GM19438 (cell line): ENCODE measurements around the gene S1PR1.
"Not testable (repeated sequence)": the region's sequence is repeated elsewhere in the genome, so short reads cannot be mapped to it uniquely, and the experiment has no call there.

Experiments used
- ATAC-seq: cut with Tn5 transposase; IDR thresholded peaks from one replicate; pipeline ENCODE4 v1.9.1; 2021; ENCODE audit warnings: low read depth; ENCODE audit not compliant: unreplicated experiment

S1PR1 gene

GRCh38 chr1:101219924-101220870, 16.6 kb upstream of the S1PR1 start:
- no peak for ATAC-seq

GRCh38 chr1:101220906-101221305, 15.9 kb upstream of the S1PR1 start:
- ATAC-seq: no peak

GRCh38 chr1:101221945-101222429, 14.8 kb upstream of the S1PR1 start:
- ATAC-seq: peak; percentile 96

DNA sequence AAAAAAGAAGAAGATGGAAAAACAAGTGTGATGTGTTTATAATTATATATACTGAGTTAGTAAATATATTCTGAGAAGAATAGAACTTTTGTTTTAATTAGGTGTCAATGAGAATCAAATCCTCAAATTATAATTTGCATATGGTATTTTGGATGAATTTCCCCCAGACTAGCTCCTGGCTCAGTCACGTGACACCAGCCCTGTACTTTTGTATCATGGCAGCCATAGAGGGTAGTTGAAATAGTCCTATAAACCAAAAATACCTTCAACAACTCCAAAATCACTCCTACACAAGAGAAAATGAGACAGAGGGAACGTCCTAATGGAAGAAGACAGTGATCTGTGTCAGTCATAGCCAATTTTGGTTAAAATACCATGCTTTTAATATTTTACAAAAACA, 9.0 kb upstream of the S1PR1 start:
- ATAC-seq: no peak

DNA sequence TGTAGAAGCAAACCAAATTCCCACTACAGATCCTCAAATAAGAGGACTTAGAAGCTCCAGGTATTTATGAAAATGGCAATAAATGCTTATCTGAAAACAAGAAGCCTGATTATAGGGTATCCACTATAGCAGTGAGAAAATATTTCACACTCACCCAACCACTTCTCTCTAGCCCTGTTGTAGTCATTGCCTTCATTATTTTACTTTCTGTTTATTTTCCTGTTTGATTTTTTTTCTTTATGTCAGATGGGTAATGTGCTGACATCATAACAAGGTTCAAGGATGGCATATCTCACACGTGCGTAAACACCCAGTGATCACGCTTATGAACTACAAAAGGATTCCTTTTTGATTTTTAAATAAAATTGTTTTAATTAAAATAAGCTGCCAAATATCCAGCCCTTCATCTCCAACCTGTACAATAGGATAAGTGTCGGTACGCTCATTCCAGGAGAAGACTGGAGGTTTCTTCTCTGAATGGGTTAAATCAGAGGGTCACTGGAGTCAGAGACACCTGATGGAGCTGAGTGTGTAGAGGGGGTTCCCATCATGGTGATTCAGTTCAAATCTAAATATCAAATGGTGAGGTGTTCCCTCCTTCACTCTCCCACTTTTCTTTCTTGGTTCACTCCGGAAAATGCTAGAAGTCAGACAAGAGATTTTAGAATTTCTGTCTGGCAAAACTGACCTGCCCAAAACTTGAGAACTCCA, 8.2 kb upstream of the S1PR1 start:
- ATAC-seq: no peak

DNA sequence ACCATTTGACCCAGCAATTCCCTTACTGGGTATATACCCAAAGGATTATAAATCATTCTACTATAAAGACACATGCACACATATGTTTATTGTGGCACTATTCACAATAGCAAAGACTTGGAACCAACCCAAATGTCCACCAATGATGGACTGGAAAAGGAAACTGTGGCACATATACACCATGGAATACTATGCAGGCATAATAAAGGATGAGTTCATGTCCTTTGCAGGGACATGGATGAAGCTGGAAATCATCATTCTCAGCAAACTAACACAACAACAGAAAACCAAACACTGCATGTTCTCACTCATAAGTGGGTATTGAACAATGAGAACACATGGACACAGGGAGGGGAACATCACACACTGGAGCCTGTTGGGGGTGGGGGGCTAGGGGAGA, 4.6 kb upstream of the S1PR1 start:
- not testable (repeated sequence) for ATAC-seq

DNA sequence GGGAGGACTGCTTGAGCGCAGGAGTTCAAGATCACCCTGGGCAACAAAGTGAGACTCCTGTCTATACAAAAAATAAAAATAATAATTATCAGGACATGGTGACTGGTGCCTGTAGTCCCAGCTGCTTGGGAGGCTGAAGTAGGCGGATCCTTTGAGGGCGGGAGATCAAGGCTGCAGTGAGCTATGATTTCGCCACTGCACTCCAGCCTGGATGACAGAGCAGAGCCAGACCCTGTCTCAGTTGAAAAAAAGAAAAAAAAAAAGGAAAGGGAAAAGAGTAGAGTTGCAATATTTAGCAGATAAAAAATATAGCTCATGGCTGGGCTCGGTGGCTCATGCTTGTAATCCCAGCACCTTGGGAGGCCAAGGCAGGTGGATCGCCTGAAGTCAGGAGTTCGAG, 3.3 kb upstream of the S1PR1 start:
- no peak for ATAC-seq

GRCh38 chr1:101235216-101235695, 1.6 kb upstream of the S1PR1 start:
- no peak for ATAC-seq

GRCh38 chr1:101235696-101236515, 913 bp upstream of the S1PR1 start:
- peak; percentile 50 for ATAC-seq

GRCh38 chr1:101237229-101237837, 514 bp downstream of the S1PR1 start:
- no peak for ATAC-seq

DNA sequence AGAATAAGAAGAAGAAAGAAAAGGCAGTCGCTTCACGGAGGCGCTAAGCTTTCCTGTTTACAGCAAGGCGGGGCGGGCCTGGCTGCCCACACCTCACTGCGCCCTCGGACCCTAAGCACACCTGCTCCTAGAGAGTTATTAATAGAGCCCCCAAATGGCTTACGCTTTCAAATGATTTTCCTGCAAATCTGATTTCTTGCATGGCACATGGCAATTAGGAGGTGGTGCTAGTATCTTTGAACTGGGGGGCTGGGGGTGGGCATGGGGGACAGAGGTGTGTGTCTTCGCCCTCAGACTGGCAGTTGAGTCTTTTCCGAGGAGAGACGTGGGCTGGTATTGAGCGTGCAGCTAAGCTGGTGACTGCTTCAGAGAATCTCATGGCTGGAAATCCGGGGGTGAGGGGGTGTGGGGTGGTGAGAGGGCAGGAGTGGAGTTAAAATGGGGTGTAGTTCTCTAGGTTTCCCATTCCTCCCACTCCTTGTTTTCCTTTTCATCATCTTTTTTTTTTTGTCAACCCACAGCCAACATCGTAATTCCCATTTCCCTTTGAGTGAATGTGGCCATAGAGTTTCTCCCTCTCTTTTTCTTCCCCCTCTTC, 1.3 kb downstream of the S1PR1 start:
- ATAC-seq: no peak

GRCh38 chr1:101238681-101239094, 1.9 kb downstream of the S1PR1 start:
- ATAC-seq: no peak

- no peak for ATAC-seq
Measured at GRCh38 chr1:101239095-101240040, 2.5 kb downstream of the S1PR1 start.

GRCh38 chr1:101240041-101240430, 3.2 kb downstream of the S1PR1 start:
- no peak for ATAC-seq

DNA sequence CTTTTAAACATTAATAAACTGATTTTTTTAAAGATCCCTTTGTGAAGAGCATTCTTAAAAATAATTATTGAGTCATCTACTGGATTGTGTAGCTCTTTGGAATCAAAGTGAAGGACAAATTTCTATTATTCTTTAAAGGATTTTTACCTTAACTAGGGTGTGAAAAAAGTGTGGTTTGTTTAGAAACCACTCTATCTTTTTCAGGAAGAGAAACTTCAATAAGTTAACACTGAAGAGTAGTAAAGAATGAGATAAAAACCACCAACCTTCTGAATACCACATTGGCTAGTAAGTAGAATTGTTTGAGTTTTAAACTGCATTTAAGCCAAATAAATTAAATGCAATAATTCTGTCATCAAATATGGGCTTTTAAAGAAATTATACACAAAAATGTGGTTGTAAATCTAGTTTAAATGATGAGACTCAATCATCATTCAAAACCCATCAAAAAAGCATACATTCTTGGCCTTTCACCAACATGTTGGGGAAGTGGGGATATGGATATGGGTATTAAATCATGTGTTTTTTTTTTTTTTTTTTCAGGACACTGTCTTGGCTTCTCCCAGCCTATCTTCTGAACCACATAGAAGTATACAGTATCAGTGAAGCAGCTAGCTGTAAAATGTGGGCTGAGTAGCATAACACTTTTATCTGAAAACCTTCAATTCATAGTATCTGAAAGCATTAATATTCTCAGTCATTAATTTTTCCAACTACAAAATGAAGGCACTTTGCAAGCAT, 4.8 kb downstream of the S1PR1 start:
- peak; percentile 28 for ATAC-seq

- no peak for ATAC-seq
Measured at GRCh38 chr1:101242324-101243050, 5.7 kb downstream of the S1PR1 start.

DNA sequence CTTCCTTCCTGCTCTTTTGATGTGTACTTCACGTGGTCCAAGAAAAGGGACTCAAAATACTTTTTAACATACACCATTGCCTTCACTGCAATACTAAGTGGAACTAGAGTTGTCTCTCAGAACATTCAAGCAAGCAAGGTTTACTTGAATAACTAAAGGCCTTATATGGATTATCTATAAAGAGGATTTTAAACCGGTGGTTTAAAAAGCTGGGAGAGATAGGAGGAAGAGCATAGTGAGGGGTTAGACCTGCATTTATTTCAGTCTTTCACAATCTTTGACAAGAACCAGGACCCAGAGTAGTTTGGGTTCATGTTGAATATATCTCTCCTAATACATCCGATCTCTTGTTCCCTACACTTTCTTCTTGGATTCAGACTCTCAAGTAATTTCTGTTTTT, 6.9 kb downstream of the S1PR1 start:
- ATAC-seq: no peak
